Brain microvascular endothelial cell (primary cell): ENCODE data around the gene LRIG2.
A peak's percentile ranks its signal among the peaks of the same experiment; 100 is the strongest.
"Not testable (repeated sequence)": the region's sequence is repeated elsewhere in the genome, so short reads cannot be mapped to it uniquely, and the experiment has no call there.

Source experiments
- DNase-seq: peaks from one replicate; pipeline ENCODE4 v3.0.0-alpha.2; 2020
- H3K27ac ChIP-seq: fragments of 250-450 bp; sonication (Bioruptor Pico); 2 replicates; pipeline ENCODE4 v1.5.1; 2020; ENCODE audit warnings: mild to moderate bottlenecking, moderate library complexity
- H3K27me3 ChIP-seq: fragments of 250-450 bp; sonication (Bioruptor Pico); replicated peaks from 2 replicates; pipeline ENCODE4 v1.5.1; 2020; ENCODE audit warnings: mild to moderate bottlenecking
- H3K36me3 ChIP-seq: fragments of 250-450 bp; sonication (Bioruptor Pico); replicated peaks from 2 replicates; pipeline ENCODE4 v1.5.1; 2020; ENCODE audit warnings: mild to moderate bottlenecking
- H3K4me3 ChIP-seq: 2 replicates; pipeline ENCODE4 v1.5.1; 2011; ENCODE audit warnings: low read depth, mild to moderate bottlenecking, control low read depth, low read length, moderate library complexity
- in situ Hi-C: cut with HindIII; loops from 2 replicates; pipeline ENCODE4 v1.10.0; 2017; ENCODE audit warnings: low sequenced_read_pairs, low pct_ligation_motif_present
- TF ChIP-seq, protein P1 (sequence below): IDR thresholded peaks from 2 replicates; pipeline ENCODE4 v1.5.1; 2011; ENCODE audit warnings: low read depth, mild to moderate bottlenecking, moderate library complexity, low read length, control low read depth, inconsistent platforms; ENCODE audit errors: missing control alignments

Gene LRIG2

DNA sequence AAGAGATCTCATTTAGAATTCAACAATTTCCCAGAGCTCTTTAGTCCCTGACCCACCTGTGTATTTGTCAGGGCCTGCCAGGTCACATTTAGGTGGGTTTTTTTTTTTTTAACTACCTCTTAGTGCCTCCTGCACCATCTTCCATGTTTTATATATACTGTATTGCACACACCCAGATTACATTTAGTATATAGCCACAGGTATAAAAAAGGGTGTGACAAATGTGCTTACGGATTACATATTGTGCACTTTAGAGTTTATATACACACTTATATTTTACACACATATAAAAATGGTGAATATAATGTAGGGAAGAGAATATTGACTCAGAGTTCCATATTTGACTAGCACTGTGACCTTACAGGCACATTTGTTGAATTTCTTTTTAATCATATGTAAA, 17.4 kb upstream of the LRIG2 start:
- no peak overlapping the region for H3K4me3 ChIP-seq
- in situ Hi-C loops, result no loop called here
- no peaks in the 10 kb centered on the region for H3K36me3 ChIP-seq
- DNase-seq, result no peak
- H3K27me3 ChIP-seq, result no peaks in the 10 kb centered on the region
- no peak overlapping the region for H3K27ac ChIP-seq
- TF ChIP-seq, protein P1, sequence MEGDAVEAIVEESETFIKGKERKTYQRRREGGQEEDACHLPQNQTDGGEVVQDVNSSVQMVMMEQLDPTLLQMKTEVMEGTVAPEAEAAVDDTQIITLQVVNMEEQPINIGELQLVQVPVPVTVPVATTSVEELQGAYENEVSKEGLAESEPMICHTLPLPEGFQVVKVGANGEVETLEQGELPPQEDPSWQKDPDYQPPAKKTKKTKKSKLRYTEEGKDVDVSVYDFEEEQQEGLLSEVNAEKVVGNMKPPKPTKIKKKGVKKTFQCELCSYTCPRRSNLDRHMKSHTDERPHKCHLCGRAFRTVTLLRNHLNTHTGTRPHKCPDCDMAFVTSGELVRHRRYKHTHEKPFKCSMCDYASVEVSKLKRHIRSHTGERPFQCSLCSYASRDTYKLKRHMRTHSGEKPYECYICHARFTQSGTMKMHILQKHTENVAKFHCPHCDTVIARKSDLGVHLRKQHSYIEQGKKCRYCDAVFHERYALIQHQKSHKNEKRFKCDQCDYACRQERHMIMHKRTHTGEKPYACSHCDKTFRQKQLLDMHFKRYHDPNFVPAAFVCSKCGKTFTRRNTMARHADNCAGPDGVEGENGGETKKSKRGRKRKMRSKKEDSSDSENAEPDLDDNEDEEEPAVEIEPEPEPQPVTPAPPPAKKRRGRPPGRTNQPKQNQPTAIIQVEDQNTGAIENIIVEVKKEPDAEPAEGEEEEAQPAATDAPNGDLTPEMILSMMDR, result no peak

DNA sequence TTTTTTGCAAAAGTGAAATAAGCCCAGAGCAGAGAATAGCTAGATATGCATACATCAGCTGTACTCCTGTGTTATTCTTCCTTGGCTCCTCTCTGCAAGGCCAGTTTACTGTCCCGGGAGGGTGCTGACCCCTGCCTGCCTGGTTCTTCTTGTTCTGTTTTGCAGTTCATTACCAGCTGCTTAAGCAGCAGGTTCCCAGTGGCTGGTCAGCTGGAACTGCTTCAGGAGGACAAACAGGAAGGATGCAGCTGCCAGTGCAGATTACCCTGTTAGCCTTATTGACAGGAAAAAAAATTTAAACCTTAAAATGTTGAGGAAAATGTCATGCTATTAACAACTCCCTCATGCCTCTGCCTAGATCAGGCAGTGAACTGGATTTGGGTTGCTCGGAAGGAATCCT, 16.0 kb upstream of the LRIG2 start:
- Histone ChIP-seq H3K27me3 (no peaks in the 10 kb centered on the region), H3K27ac (no peak overlapping the region), H3K4me3 (no peak overlapping the region), H3K36me3 (no peaks in the 10 kb centered on the region)
- in situ Hi-C loops, result no loop called here
- no peak for DNase-seq
- TF ChIP-seq, protein P1, result no peak

DNA sequence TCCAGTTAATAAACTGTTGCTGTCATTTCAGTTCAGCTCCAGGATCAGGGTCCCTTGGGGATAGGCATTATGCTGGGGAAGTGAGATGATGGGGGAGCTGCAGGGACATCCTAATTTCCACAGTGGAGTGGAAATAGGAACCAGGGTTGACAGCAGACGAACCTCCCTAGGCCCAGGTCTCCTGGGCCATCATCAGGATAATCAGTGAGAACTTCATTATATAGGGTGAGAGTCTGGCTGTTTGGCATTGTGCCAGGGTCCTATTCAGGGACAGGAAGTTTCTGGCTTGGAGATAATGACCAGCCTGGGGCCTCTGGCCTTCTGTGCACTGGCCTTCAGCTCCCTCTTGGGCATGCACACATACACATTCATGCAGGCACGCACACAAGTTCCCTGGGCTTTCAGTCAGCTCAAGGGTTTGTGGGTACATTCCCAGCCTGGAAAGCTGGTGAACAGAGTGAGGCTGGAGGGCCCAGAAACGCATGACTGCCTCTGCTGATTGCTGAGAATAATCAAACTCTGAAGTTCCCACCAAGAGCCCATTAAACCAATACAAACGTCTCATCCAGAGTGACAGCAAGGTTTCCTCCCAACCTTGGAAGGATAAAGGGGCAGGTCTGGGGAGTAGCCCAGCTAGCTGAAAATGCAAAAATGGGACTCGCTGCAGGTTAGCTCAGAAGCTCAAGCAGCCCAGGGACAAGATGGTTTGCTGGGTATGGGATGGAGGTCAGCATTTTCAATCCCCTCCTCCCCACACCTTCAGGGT, 13.9 kb upstream of the LRIG2 start:
- TF ChIP-seq, protein P1, result no peak
- H3K27me3 ChIP-seq, result no peaks in the 10 kb centered on the region
- H3K4me3 ChIP-seq, result no peak overlapping the region
- DNase-seq, result no peak
- no peaks in the 10 kb centered on the region for H3K36me3 ChIP-seq
- in situ Hi-C loops, result no loop called here
- no peak overlapping the region for H3K27ac ChIP-seq

DNA sequence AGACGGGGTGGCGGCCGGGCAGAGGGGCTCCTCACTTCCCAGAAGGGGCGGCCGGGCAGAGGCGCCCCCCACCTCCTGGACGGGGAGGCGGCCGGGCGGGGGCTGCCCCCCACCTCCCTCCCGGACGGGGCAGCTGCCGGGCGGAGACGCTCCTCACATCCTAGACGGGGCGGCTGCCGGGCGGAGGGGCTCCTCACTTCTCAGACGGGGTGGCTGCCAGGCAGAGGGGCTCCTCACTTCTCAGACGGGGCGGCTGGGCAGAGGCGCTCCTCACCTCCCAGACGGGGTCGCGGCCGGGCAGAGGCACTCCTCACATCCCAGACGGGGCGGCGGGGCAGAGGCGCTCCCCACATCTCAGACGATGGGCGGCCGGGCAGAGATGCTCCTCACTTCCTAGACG, 9.5 kb upstream of the LRIG2 start:
- H3K27me3 ChIP-seq, H3K36me3 ChIP-seq, DNase-seq, H3K27ac ChIP-seq, H3K4me3 ChIP-seq, in situ Hi-C loops: not testable (repeated sequence)

DNA sequence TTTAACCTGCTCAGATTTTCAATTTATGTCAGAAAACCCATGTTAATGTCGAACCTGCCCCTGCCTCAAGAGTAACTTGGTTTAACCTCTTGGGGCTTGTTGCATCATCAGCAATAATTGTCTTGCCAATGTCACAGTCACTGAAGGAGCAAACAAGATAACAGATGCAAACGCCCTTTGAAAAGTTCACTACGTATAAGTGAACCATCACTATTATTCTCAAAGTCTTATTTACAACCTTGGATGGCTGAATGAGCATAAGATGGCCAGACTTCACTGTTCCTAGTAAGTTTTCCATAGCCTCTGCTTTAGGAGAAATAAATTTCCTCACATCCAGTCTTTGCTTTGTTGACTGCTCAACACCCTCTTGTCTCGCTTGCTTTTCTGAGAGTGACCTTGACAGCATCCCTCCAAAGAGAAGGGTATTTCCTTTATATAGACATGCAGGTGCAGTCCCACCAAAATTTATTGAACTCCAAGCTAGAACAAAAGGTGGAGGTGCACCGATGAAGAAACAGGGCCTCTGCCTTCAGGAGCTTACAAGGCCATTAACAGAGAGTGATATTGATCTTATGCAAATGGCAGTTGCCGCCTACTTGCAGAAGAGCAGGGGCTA, 749 bp upstream of the LRIG2 start:
- no peak for DNase-seq
- Histone ChIP-seq H3K27me3 (no peaks in the 10 kb centered on the region), H3K27ac (no peak overlapping the region), H3K4me3 (peak overlapping the region; percentile 92), H3K36me3 (no peaks in the 10 kb centered on the region)
- in situ Hi-C loops, result no loop called here
- TF ChIP-seq, protein P1, result no peak

DNA sequence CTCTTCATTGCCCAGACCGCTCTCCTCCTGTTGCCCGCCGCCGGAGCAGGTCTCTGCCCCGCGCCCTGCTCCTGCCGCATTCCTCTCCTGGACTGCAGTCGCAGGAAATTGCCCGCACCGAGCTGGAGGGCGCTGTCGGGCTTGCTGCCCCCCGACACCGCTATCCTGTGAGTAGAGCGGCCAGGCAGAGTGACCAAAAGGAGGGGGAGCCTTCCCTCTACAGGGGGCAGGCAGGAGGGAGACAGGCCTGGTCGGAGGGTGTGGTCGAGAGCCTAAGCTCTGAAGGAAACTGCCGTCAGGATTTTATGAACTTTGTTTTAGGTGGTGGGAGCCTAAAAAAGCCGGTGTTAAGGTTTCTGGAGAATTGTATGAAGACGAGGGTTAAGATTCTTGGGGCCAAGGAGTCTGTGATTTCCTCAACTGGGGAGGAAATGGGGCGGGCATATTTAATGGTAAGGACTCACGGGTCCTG, 517 bp downstream of the LRIG2 start:
- H3K4me3 ChIP-seq, result peak overlapping the region; percentile 92
- no peaks in the 10 kb centered on the region for H3K27me3 ChIP-seq
- DNase-seq, result peak; percentile 51
- H3K27ac ChIP-seq, result peak overlapping the region; percentile 83
- peaks cover 3% of the 10 kb centered on the region for H3K36me3 ChIP-seq
- in situ Hi-C loops, result no loop called here
- TF ChIP-seq, protein P1, result peak; percentile 74
